ENCODE data around the gene SLC25A17.

DNA sequence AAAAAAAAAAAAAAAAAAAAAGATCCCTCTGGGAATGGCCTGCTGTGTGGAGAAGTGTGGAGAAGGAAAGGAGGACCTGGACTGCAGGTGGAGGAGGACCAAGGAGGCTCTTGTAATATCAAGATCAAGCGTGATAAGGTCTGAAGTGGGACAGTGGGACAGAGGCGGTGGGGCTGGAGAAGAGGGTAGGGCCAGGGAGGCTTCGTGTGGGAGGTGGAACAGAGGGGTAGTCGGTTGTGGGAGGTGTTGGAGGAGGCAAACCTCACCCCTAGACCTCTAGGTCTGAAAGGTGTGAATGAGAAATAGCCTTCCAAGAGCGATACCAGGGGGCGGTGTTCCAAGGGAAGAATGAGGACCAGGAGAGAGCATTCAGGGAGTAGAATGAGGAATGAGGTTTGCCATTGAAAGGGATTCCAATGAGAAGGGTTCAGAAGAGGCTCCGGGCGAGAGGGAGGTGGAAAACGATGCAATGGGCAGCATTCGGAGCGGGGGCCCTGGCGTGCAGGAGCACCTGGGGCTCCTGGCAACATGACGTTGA, 95.7 kb downstream of the SLC25A17 start:
- TF ChIP-seq EZH2phosphoT487 (IDR thresholded peaks at IDR 0.05; ENCODE audit: insufficient read depth, low read depth) (no peak), EZH2 (IDR thresholded peaks at IDR 0.05; ENCODE audit: insufficient read depth, poor library complexity, severe bottlenecking) (no peak)

Measured in GM23248 (cell line).